Right renal cortex interstitium (tissue), 3 donors: Measurements from ENCODE around the gene SENP1. TPM values are rescaled to one million over a fixed set of nuclear protein-coding genes. Genes with fewer than 3 reads are reported as not detected.

Experiments used
- DNase-seq, 3 donors: peaks; one replicate each; pipeline ENCODE4 v3.0.0-alpha.2; 2013; ENCODE audit warnings: low read depth in 3 of 3, low spot score in 2 of 3
- polyA plus RNA-seq, 3 donors: library from polyadenylated mRNA; unstranded; fragments of 120-200 nt; gene quantifications; one replicate each; pipeline ENCODE4 v1.2.1, GENCODE V29; 2013; ENCODE audit not compliant: insufficient read length in 3 of 3

Gene SENP1
- polyA plus RNA-seq, 3 donors: 27.2 to 29.1 (median 27.7) TPM

DNA sequence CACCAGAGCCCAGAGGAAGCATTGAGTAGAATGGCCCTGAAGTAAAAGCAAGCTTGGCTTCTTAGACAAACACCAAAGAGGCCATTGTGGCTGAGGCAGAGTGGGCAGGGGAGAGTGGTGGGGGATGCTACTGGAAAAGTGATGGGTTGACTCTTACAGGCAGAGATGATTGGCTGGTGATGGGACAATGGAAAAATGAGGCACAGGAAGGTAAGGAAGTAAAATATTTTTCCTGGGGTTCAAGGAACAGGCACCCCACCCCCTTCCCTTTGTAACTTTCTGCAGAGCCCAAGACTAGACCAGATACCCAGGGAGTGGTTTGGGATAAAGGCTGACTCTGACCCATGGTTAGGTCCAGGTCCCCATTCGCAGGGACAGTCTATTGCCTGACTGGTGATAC, 66.7 kb downstream of the SENP1 start:
- no peak for DNase-seq

DNA sequence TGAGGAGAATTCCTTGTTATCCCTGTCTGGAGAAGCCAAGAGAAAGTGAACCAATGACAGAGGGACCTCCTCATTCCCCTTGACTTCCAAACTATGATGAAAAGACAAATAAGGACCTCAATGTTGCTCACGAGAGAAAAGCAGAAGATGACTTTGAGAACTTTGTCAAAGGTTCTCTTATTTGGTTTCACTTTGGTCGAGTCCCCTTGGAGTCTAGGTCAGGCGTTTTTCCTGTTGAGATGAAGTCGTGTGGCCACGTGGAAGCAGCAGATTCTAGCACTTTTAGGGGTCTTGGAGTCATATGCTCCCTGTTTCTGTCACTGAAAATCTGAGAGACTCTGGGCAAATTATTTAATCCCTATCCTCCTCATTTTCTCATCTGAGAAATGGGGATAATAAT, 67.8 kb downstream of the SENP1 start:
- DNase-seq: no peak

DNA sequence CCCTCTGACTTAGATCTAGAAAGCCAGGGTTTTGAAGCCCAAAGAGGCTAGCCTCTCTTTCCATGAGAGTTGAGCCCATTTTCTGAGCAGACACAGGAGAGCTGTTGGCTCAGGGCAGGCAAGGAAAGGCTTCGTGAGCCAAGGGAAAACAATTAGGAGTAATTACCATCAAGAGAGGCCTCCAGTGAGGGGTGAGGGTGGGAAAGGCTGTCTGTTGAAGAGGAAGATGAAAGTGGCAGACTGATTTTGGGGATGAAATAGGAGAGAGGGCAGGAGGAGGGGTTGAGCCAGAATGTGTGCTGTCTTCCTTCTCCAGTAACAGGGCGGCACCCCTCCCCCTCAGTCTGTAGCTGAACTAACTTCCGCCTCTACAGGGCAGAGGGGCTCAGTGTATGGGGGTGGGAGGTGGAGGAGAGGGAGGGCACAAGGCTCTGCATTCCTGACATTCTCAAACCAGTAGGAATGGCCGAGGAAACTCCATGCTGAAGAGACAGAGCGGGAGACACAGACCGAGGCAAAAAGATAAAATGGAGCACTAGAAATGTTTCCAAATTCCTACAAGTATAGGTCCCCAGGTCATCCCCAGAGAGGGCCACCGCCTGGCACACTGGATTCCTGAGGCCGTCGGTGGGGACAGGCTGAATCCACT, 68.5 kb downstream of the SENP1 start:
- peak; percentile 65 to 77 (median 72) for DNase-seq

DNA sequence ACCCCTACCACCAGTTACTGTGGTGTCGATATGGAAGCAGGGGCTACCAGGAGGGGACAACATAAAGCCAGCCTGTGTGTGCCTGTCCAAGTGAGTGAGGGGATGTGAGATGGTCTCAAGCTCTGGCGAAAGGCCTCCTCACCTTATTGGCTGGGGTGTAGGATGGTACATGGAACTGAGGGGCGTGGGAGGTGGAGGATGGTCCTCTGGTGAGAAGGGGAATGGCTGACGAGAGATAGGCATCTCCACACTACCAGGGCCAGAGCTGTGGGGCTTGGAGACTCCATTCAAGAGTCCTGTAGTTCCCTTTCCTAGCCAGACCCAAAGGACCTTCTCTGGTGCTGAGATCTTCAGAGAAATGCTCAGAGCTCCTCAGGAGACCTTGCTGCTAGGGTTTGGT, 69.1 kb downstream of the SENP1 start:
- DNase-seq: no peak

DNA sequence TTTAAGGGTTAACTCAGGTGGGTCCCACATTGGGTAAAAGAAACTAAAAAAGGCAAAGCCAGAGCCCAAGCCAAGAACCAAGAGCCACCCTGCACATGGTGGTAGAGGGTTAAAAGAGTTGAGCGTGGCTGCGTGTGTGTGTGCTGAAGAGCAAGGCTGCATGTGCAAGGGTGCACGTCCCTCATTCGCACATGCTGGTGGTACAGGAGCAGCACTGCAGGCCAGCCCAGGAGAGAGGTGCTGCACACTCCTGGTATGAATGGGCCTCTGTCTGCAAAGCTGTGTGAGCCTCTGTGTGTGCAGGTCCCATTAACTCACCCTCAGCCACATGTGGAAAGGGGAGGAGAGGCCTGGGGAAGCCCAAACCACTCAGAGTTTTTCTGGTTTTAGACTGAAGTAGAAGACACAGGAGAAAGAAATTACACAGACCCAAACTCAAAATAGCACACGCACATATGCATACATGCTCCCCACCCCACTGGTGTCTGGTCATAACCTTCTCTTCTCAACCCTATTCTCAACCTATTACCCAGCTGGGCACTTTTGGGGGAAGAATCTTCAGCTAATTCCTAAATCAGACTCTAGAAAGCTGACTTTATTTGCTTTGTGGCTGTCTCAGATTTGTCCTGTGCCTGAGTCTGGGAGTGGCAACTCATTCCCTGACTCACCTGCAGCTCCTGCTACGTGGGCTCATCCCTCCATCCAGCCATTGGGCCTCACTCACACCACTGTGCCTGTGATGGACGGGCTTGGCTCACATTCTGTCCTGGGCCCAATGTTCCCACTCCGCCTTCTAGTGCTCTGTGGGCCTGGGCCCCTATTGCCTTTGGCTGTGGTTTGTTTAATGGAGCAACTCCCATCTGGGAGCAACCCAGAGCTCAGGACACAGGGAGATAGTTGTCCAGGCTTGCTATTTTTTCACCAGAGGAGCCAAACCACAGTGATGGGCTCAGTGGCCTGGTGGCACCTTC, 70.8 kb downstream of the SENP1 start:
- no peak for DNase-seq

DNA sequence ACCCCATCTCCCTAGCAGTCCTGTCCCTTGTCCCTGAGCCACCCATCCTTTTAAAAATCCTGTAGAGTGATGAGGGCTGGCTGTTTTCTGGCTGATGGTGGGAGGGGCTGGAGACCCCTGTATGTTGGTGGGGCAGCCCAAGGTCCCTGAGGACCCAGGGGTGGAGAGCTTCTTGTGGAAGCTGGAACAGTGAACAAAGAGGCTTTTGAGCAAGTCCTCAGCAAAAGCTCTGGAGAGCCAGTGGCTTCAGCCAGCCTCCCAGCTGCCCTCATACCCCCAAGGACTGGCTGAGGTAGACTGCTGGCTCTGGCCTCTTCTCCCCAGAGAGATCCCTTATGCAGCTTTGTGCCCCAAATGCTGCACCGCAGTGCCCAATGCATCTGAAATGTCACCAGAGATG, 72.4 kb downstream of the SENP1 start:
- DNase-seq: no peak

DNA sequence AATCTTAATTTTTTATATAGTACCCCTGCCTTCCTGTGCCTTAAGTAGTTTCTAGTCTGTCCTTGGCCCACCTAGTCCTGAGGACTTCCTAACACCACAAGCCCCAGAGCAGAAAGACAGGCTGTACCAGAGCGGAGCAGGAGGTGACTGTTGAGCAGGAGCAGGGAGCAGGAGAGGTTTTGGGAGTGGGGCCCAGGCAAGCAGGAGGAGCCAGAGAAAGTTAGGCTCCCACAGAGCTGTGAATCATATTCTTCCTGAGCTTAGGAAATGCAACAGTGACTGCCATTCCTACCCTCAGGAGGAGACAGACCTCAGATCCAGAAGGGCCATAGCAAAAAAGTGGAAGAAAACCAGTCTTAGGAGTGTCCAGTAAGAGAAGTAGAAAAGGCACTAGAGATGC, 73.3 kb downstream of the SENP1 start:
- no peak for DNase-seq

DNA sequence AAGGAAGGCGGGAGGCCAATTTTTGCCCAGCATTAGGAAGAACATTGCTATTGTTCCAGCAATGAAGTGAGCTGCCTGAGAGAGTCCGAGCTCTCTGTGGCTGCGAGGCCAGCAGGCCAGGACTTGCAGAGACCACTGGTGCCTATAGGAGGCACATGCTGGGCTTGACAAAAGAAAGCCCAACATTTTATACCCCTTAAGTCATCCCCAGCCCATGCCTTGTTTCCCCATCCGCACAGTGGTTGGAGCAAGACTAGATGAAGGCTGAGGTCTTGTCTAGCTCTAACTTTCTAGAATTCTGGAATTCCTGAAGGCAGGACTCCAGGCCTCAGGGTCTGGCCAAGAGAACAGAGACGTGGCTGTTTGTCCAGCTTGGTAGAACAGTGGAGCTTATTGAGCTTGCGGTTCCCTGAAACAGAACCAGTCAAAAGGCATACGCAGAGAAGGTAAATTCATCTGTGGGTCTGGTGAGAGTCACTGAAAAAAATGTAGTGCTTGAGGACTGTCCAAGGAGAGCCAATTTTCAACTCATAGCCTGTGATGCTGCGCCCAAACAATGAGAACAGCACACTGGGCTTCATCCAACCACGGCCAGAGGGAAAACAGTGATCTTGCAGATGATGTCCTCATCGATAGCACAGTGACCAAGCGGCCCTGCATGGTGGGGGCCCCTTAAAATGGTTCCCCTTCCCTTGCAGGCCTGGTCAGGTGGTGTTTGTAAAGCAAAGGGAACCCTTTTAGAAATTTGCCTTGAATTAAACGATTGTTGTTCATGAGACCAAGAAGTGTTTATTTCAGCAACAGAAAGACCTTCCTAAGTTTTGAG, 74.5 kb downstream of the SENP1 start:
- no peak for DNase-seq

DNA sequence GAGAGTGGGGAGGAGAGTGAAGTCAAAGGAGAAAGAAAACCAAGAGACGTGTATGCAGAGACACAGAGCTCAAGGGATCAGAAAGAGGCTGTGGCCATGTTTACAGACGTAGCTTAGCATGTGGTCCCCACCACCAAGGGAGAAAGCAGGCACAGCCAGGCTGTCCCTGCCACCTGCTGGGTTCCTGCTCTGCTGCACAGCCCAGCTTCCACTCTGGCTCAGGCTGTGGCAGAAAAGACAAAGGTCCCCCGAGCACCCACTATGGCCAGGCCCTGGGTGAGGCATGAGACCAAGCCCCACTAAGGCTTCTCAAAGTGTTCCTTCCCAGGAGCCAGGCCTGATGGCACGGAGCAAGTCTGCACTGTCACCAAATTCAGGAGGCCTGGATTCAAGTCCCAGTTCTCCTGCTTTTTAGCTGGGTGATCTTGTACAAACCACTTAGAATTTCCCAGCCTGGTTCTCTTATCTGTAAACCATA, 75.7 kb downstream of the SENP1 start:
- DNase-seq: no peak

DNA sequence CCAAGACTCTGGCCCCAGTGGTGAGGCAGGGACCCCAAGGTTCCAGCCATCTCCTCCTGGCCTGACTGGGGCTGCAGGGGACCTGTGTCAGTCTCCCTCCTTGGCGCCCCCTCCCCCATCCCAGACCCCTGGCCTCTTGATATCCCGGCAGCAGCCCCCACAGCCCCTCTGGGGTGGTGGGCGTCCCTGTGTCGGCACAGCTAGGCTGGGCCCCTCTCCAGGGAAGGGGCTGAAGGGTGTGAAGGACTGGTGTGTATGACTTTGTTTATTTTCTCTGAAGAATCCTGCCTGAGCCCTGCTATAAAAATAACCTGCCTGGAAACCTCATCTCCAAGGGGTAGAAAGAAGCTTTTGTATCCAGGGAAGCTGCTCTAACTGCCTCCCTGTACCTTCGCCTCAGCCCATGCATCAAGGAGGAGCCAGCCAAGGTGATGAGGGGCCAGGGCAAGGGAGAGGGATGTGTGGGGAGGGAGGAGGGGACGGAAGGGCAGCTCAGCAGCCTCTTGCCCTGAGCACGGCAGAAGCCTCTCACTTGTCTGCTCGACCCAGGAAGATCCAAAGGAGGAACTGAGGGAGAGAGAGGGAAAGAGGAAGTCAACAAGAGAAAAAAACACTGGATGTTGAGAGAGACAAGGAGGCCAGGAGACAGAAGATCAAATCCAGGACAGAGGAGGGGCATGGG, 76.2 kb downstream of the SENP1 start:
- DNase-seq: no peak

DNA sequence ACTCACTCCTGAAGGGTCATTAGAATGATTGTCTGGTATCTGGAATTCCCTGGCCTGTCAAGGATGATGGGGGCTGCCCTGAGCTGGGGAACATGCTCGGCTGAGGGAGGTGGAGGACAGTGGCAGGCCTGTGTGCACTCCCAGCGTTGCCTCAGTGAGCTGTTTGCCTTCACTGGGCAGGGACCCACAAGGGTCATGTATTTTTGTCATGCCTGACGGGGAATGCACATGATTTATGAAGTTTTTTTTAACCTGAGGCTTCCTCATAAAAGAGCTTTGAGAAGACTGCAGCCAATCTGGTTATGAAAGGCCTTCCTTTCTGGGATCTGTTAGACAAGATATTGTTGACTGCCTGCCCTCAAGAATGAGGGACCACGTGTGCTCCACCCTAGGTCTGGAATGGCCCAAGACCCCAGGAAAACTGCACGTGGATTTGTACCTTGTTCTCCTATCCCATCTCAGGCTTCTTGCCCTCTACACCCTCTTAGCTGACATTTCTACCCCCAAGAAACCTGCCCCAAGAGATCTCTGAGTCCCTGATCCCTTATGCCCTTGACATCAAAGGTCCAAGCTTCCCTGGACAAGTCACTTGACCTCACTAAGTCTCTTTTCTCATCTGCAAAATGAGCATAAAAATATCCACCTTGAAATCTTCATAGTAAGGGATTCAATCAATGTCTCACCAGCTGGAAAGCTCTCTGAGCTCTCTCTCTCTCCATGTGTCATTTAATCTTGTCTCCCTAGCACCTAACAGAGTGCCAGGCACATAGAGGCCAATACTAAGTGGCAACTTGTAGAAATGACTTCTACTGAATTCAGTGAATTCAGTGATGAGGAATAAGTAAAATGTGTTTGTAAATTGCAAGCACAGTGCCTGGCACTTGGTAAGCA, 77.1 kb downstream of the SENP1 start:
- DNase-seq: peak in 1 of 3 donors; percentile 35

DNA sequence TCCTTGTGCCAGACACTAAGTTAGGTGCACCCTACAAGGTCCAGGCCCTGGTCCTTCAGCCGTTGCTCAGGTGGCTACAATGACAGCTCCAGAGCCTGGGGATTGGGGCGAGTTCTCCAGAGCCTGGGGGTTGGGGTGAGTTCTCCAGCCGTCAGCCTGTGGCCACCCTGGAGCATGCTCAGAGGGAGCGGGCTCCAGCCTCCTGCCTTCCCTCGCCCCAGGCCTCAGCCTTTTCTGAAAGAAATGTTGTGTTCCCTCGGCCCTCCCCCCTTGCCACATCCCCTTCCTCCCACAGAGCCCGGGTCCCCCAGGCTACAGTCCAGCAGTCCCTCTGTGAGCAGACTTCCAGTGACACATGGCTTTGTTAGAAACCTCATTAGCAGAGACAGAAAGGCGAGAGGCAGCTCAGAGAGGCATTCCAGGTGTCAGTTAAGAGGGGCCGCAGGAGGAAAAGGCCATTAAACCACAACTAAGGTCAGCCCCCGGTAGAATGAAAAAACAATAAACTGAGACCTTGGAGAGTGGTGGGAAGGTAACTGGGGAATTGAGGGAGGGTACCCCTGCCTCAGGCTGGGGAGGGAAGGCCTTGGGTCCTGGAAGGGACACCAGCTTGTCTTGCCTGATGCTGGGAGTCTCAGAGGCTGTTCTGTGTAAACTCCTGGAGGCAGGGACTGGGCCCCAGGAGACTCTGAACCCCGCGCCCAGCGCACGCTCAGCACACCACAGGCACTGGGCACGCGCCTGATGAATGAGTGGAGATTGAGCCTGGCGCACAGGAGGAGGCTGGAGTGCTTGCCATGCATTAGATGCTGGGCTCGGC, 78.5 kb downstream of the SENP1 start:
- DNase-seq: no peak

DNA sequence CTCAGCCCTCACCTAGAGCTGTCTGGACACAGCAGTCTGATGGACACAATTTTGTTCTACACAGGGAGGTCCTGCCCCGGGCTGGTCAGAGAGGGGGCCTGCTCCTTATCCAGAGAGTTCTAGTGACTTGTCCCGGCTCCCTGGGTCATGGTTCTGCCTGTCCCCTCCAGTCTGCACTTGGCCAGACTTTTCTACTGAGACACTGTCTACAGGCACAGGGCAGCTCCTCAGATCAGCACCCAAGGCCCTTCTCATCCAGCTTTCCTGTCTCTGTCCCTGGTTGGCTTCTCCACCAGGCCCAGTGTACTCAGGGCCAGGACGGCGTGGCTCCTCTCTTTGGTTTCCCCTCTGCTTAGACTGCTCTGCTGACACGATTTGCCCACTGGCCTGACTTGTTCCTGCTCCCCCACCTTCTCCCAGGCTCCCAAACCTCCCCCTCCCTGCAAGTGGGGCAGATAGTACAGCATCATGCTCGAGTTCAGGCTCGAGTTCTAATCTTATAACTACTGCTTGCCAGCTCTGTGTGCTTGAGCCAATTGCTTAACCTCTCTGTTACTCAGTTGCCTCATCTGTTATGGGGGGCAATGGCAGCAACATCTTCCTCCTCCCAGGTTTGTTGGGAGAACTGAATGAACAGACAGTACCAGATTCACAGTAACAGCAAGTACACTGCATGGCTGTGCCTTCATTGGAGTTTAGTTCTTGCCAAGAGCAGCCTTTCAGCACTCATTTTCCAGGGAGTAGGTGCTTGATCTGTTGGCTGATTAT, 79.6 kb downstream of the SENP1 start:
- no peak for DNase-seq

DNA sequence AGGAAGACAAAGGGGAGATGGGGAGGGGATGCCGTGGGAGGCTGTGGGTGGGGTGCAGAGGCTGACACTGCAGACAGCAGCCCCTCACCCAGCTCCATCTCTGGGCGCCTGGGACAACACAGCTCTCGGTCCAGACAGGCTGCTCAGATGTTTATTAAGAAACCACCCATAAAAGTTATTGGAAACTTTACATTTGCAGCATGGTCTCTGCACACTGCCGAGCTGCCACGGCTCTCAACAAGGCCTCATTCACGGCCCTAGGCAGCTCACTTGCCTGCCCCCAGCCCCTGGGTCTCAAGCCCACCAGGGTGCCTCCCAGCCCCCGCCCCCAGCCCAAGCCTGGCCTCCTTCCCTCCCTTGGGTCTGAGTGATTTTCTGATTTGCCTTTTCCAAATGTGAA, 80.6 kb downstream of the SENP1 start:
- DNase-seq: no peak

DNA sequence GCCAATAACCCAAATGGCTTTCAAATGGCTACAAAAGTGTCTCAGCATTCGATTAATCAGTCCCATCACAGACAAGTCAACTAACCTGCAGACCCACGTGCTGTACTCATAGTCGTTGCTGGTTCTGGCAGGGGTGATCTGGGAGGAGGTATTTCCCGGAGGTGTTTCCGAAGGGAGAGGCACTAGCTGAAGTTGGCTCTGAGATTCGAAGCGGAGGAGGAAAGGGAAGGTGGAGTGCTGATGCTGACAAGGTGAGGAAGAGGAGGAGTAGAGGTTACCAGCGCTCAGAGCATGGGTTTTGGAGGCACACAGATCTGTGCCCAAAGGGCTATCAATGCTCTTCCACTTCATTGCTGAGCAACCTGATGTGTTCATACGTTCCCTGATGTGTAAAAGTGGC, 81.1 kb downstream of the SENP1 start:
- DNase-seq: no peak

DNA sequence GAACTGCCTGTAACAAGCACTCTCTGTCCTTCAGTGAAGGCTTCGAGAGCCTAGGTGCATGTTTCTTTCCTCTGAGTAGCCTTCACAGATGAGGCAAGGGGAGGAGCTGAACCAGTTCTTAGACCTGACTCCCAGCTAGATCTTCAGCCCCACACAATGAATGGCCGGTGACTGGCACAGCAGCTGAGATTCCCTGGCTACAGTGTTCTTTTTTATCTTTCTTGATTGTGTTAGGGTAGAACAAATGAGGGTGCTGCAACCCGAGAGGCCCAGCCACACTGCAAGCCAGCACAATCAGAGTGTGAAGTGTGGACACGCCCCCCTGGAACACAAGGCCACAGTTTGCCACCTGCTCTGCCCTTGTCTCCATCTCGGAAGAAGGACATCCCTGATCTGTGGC, 82.5 kb downstream of the SENP1 start:
- no peak for DNase-seq

DNA sequence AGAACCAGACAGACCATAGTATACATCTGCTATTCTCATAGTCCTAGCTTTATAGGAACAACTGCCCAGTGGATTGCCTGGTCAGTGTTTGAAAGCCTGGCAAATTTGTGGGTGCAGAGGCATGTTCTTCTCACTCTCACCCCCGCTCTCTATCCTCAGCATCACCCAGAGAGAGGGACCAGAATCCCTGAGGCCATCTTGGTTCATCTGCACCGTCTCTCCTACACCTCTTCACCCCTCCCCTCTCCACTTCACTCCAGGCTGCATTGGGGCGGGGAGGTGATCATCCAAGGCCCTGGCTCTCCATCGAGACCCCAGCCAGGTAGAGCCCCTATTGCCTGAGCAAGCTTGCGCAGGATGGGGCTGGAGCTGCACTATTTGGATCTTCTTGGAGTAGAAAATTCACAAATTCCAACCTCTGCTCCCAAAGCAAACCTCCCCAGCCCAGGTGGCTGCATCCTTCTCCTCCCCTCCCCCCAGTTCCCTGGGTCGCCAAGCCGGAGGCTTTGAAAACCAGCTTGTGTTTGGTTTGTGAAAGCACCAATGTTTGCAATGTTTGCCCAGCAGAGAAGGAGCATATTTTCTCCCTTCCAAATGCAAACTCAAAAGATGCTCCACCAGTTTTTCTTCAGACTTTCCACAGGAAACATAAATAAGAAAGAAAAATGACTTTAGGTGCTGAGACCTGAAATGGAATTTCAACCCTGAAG, 83.0 kb downstream of the SENP1 start:
- no peak for DNase-seq
